ENCODE results near the gene CTSS.

The CTSS gene

GRCh38 chr1:150724336-150724735 lies 41.2 kb downstream of the CTSS start:
- no peaks in the 10 kb centered on the region for H3F3A ChIP-seq (ENCODE audit: insufficient read depth, low read length)

GRCh38 chr1:150720703-150721102 lies 44.9 kb downstream of the CTSS start, which contains the start of gene HORMAD1:
TSS of gene HORMAD1 (minus strand) at chr1:150720895. CDS start at chr1:150719505, 1,390 bp downstream.
- Histone ChIP-seq H3K27me3 (replicated peaks; ENCODE audit: insufficient read depth, low read length) (no peaks in the 10 kb centered on the region), H3K9me3 (replicated peaks; ENCODE audit: insufficient read depth, low read length) (no peaks in the 10 kb centered on the region), H2AFZ (ENCODE audit: low read length) (no peak within 1 kb of the TSS), H3K4me2 (ENCODE audit: low read depth, low read length) (no peak within 1 kb of the TSS), H3K4me1 (ENCODE audit: low read length) (no peaks in the 10 kb centered on the region), H3K27ac (ENCODE audit: low read length) (no peak within 1 kb of the TSS), H3F3A (ENCODE audit: insufficient read depth, low read length) (no peaks in the 10 kb centered on the region), H3K79me2 (ENCODE audit: low read length) (no peaks in the 10 kb centered on the region), H3K36me3 (replicated peaks; ENCODE audit: insufficient read depth, low read length) (no peaks in the 10 kb centered on the region), H3K9me2 (replicated peaks; ENCODE audit: insufficient read depth, low read length) (no peaks in the 10 kb centered on the region), H3K9ac (ENCODE audit: low read length) (no peak within 1 kb of the TSS), H4K20me1 (ENCODE audit: insufficient read depth, low read length) (no peaks in the 10 kb centered on the region), H3K4me3 (ENCODE audit: low read length) (no peak within 1 kb of the TSS)
- no peak for DNase-seq
- TF ChIP-seq EZH2phosphoT487 (IDR thresholded peaks at IDR 0.05; ENCODE audit: low read length) (no peak), EZH2 (optimal IDR thresholded peaks at IDR 0.05; ENCODE audit: low read depth, low read length) (no peak)
- TF ChIP-seq, protein P1, sequence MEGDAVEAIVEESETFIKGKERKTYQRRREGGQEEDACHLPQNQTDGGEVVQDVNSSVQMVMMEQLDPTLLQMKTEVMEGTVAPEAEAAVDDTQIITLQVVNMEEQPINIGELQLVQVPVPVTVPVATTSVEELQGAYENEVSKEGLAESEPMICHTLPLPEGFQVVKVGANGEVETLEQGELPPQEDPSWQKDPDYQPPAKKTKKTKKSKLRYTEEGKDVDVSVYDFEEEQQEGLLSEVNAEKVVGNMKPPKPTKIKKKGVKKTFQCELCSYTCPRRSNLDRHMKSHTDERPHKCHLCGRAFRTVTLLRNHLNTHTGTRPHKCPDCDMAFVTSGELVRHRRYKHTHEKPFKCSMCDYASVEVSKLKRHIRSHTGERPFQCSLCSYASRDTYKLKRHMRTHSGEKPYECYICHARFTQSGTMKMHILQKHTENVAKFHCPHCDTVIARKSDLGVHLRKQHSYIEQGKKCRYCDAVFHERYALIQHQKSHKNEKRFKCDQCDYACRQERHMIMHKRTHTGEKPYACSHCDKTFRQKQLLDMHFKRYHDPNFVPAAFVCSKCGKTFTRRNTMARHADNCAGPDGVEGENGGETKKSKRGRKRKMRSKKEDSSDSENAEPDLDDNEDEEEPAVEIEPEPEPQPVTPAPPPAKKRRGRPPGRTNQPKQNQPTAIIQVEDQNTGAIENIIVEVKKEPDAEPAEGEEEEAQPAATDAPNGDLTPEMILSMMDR (IDR thresholded peaks at IDR 0.05; ENCODE audit: low read length): no peak

More at GRCh38 chr1:150724336-150724735, 41.2 kb downstream of the CTSS start:
- H3K4me3 ChIP-seq (ENCODE audit: low read length): no peak overlapping the region
- no peaks in the 10 kb centered on the region for H3K27me3 ChIP-seq (replicated peaks; ENCODE audit: insufficient read depth, low read length)
- H3K79me2 ChIP-seq (ENCODE audit: low read length): no peaks in the 10 kb centered on the region
- H3K36me3 ChIP-seq (replicated peaks; ENCODE audit: insufficient read depth, low read length): no peaks in the 10 kb centered on the region
- TF ChIP-seq EZH2 (optimal IDR thresholded peaks at IDR 0.05; ENCODE audit: low read depth, low read length): no peak
- TF ChIP-seq EZH2phosphoT487 (IDR thresholded peaks at IDR 0.05; ENCODE audit: low read length): no peak
- TF ChIP-seq, protein P1 (IDR thresholded peaks at IDR 0.05; ENCODE audit: low read length): no peak
- H3K9ac ChIP-seq (ENCODE audit: low read length): no peak overlapping the region
- no peak overlapping the region for H3K27ac ChIP-seq (ENCODE audit: low read length)
- H3K4me1 ChIP-seq (ENCODE audit: low read length): no peaks in the 10 kb centered on the region
- H3K9me2 ChIP-seq (replicated peaks; ENCODE audit: insufficient read depth, low read length): no peaks in the 10 kb centered on the region
- no peak overlapping the region for H2AFZ ChIP-seq (ENCODE audit: low read length)
- H3K9me3 ChIP-seq (replicated peaks; ENCODE audit: insufficient read depth, low read length): no peaks in the 10 kb centered on the region
- no peak overlapping the region for H3K4me2 ChIP-seq (ENCODE audit: low read depth, low read length)
- H4K20me1 ChIP-seq (ENCODE audit: insufficient read depth, low read length): no peaks in the 10 kb centered on the region
- no peak for DNase-seq

GRCh38 chr1:150720098-150720497 lies 45.5 kb downstream of the CTSS start:
- TF ChIP-seq EZH2phosphoT487 (IDR thresholded peaks at IDR 0.05; ENCODE audit: low read length): no peak
- no peak for TF ChIP-seq EZH2 (optimal IDR thresholded peaks at IDR 0.05; ENCODE audit: low read depth, low read length)
- TF ChIP-seq, protein P1 (IDR thresholded peaks at IDR 0.05; ENCODE audit: low read length): no peak
- Histone ChIP-seq H3K4me1 (ENCODE audit: low read length) (no peaks in the 10 kb centered on the region), H3K9me3 (replicated peaks; ENCODE audit: insufficient read depth, low read length) (no peaks in the 10 kb centered on the region), H3K36me3 (replicated peaks; ENCODE audit: insufficient read depth, low read length) (no peaks in the 10 kb centered on the region), H3K9ac (ENCODE audit: low read length) (no peak overlapping the region), H3K4me3 (ENCODE audit: low read length) (no peak overlapping the region), H4K20me1 (ENCODE audit: insufficient read depth, low read length) (no peaks in the 10 kb centered on the region), H2AFZ (ENCODE audit: low read length) (no peak overlapping the region), H3K79me2 (ENCODE audit: low read length) (no peaks in the 10 kb centered on the region), H3F3A (ENCODE audit: insufficient read depth, low read length) (no peaks in the 10 kb centered on the region), H3K27ac (ENCODE audit: low read length) (no peak overlapping the region), H3K9me2 (replicated peaks; ENCODE audit: insufficient read depth, low read length) (no peaks in the 10 kb centered on the region), H3K4me2 (ENCODE audit: low read depth, low read length) (no peak overlapping the region), H3K27me3 (replicated peaks; ENCODE audit: insufficient read depth, low read length) (no peaks in the 10 kb centered on the region)
- no peak for DNase-seq

All from MM.1S (cell line).